Activated CD4-positive, alpha-beta T cell treated with anti-CD3 and anti-CD28 coated beads for 48 hours (primary cell): ENCODE data around the gene OSMR.

ENCODE experiments used
- DNase-seq: peaks from one replicate; pipeline ENCODE4 v3.0.0-alpha.2; 2020

Gene OSMR

DNA sequence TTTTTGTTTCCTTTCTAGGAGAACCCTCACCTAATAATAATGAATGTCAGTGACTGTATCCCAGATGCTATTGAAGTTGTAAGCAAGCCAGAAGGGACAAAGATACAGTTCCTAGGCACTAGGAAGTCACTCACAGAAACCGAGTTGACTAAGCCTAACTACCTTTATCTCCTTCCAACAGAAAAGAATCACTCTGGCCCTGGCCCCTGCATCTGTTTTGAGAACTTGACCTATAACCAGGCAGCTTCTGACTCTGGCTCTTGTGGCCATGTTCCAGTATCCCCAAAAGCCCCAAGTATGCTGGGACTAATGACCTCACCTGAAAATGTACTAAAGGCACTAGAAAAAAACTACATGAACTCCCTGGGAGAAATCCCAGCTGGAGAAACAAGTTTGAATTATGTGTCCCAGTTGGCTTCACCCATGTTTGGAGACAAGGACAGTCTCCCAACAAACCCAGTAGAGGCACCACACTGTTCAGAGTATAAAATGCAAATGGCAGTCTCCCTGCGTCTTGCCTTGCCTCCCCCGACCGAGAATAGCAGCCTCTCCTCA is 87.1 kb downstream of the OSMR start:
- no peak for DNase-seq

DNA sequence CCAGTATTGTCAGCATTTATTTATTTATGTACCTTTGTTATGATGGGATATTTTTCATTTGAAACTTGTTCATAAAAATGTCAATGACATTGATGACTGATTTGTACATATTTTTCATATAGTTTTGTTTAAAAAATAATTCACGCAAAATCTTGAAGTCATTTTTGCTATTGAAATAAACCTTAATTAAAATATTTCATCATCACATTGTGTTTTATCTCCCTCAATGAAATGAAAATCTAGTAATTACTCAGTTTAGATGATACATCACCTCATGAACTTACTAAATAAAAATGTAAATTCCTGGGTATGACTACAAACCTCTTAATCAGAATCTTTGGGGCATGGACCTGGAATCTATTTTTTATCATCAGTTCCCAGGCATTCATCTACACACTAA is 89.6 kb downstream of the OSMR start:
- DNase-seq: no peak

DNA sequence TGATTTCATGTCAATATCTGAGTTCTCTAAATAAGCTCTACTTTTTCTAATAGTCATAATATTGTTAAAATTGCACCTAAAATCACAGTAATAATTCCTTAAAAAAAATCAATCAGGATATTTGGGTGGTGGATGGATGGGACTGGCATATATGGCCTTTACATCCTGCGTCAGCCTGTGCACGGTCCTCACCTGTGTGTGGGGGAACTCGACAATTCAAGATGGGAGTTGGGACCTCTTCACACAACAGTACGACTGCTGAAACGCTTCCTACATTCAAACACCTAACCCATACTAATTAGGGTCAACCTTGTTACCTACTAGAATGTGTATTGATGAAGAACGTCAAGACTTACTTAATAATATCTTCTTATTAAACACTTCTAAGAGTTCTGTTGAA is 90.5 kb downstream of the OSMR start:
- no peak for DNase-seq

- no peak for DNase-seq
These were observed 92.6 kb downstream of the OSMR start for GRCh38 chr5:38938424-38938823.

DNA sequence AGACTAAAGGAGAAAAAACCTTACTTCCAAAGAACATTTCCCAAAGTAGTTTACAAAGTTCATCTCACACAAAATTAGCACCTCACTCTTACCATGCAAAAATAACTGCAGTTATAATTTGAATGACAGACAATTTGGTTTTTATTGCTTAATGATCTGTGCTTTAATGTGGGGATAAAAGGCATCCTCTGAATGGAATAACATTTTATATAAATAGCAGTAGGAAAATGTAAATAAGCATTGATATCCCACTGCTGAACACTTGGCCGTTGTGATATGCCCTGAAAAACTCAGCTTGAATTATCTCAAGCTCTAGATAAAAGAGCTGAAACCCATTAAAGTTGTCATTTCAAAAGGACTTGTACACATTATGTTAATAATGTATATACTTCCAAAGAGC is 93.2 kb downstream of the OSMR start:
- no peak for DNase-seq

- DNase-seq: no peak
These were observed 94.5 kb downstream of the OSMR start for GRCh38 chr5:38940230-38940858.

GRCh38 chr5:38941912-38942311 is 96.1 kb downstream of the OSMR start:
- no peak for DNase-seq

GRCh38 chr5:38944282-38944681 is 98.5 kb downstream of the OSMR start:
- no peak for DNase-seq

DNA sequence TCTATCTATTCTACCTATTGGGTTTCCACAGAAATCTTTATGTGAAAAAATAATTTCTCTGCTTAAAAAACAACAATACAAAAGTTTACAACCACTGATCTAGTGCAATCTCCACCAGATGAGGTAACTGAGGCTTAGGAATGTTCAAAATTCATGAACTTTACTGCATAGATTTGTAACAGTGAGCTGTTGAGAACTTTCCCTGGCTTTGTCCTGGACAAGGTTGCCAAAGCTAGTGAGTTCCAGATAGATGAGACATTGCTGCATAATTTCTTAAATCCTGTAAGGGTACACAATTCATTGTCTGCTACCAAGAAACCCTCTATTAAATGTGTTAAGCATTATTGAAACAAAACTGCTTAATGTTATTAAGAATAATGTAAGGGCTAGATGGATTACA is 102.7 kb downstream of the OSMR start:
- DNase-seq: no peak

GRCh38 chr5:38953426-38954012 is 107.7 kb downstream of the OSMR start:
- no peak for DNase-seq

DNA sequence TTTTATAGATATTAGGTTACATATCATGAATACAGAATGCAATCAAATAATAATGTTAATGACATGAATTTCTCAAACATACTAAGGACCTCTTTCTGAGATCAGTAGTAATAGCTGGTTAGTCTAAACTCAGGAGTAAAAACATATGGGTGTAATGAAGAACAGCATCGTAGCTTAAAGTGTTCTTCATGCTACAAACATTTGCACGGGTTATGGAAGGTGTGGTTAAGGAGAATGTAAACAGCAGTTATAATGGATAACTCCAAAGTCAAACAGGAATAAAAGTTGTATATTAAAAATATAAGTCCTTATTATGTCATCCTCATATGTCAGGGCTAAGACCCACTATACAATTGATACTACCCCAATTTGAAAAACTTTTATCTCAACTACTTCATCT is 115.9 kb downstream of the OSMR start:
- DNase-seq: no peak

DNA sequence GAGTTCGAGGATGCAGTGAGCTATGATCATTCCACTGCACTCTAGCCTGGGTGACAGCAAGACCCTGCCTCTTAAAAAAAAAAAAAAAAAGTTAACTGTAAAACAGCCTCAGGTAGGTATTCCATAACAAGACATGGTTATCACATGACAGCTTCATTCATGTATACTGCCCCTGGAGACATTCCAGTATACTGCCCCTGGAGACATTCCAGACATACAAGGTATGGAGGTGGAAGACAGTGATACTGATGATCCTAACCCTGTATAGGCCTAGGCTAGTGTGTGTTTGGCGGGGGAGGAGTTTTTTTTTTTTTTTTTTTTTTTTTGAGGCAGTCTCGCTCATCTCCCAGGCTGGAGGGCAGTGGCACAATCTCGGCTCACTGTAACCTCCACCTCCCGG is 122.9 kb downstream of the OSMR start:
- no peak for DNase-seq

DNA sequence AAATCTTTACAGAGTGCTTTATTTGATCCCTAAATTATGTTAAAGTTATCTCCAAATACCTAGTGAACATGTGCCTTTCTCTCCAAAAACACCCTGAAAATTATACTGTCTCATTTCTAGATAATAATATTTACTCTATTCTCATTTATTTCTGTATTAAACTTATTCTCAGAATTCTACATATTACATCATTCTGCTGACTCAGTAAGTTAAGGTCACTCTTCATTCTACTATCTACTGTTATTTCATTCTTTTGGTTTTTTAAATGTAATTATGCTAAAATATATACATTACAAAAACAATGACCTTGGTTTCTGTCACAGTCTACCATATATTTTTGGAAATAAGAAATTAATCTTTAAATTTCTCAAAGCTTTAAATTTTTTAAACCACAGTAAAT is 132.2 kb downstream of the OSMR start:
- no peak for DNase-seq

DNA sequence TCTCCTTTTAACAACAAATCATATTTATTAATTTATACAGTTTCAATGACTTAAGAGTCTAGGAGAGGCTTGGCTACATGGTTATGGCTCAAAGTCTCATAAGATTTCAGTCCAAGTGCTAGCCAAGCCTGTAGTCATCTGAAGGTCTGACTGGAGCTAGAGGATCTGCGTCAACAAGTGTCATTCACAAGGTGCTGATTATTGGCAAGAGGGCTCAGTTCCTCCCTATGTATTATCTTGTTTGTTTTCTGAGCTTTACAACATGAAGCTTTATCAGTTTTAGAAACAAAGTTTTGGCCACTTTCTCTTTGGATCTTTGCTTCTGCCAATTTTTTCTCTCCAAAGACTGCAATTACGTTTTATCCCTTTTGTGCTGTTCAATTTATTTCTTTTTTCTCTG is 133.7 kb downstream of the OSMR start:
- DNase-seq: no peak
